OCI-LY3 (cell line): ENCODE results near the gene DCDC2.

Experiments
- CTCF ChIP-seq: fragments of 200-600, 300-600 bp; sonication (generic); IDR thresholded peaks from 2 replicates; pipeline ENCODE4 v1.5.1; 2014; ENCODE audit warnings: antibody characterized with exemption, low read length, low read depth
- EZH2phosphoT487 ChIP-seq: fragments of 200-600 bp; shearing (Covaris generic); IDR thresholded peaks from 2 replicates; pipeline ENCODE4 v1.6.1; 2018; ENCODE audit warnings: antibody characterized with exemption, mixed run types, low read depth

GRCh38 chr6:24391208-24391607, 33.3 kb upstream of the DCDC2 start:
- TF ChIP-seq EZH2phosphoT487 (no peak), CTCF (no peak)
